Measurements from ENCODE around the gene TEX101. TPM values are rescaled to one million over a fixed set of nuclear protein-coding genes. Genes with fewer than 3 reads are reported as not detected.

TEX101 gene
- total RNA-seq, 1 donor from 2014 or later, result not detected

DNA sequence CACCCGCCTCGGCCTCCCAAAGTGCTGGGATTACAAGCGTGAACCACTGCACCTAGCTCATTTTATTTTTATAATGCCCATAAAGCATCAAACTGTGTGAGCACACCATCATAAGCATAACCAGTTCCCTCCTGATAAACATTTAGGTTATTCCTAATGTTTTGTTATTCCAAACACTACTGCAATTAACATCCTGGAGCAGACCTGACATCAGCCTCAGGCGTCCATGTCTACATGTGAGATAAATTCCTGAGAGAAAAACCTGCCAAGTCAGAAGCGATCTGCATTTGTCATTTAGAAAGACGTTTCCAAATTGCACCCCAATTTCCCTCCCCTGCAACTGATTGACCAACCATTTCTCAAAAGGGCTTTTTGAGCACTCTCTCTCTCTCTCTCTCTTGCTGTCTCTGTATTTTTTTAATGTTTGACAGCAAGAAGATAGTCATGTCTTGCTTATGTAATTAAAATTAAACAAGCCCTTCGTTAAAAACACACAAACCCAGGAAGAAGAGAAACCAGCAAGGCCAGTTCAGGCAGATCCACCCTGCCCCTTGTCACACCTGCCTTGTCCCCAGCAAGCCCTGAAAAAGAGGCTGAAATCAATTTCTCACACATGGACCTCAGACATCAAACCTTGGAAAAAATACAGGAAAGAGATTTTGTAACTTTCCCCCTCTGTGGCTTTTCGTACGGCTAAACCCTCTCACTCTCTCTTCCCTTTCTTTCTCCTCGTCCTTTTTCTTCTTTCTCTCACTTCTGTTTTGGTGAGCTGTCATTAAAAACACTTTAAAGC lies 40.8 kb downstream of the TEX101 start:
- no peak for FAIRE-seq
- peak; percentile 30 for DNase-seq (ENCODE audit: low read depth)
- TF ChIP-seq, protein P1, sequence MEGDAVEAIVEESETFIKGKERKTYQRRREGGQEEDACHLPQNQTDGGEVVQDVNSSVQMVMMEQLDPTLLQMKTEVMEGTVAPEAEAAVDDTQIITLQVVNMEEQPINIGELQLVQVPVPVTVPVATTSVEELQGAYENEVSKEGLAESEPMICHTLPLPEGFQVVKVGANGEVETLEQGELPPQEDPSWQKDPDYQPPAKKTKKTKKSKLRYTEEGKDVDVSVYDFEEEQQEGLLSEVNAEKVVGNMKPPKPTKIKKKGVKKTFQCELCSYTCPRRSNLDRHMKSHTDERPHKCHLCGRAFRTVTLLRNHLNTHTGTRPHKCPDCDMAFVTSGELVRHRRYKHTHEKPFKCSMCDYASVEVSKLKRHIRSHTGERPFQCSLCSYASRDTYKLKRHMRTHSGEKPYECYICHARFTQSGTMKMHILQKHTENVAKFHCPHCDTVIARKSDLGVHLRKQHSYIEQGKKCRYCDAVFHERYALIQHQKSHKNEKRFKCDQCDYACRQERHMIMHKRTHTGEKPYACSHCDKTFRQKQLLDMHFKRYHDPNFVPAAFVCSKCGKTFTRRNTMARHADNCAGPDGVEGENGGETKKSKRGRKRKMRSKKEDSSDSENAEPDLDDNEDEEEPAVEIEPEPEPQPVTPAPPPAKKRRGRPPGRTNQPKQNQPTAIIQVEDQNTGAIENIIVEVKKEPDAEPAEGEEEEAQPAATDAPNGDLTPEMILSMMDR (IDR thresholded peaks at IDR 0.05; ENCODE audit: insufficient read depth, low read length, severe bottlenecking), result no peak
- Histone ChIP-seq H3K27me3 (ENCODE audit: control insufficient read depth, insufficient read depth, low read length) (no peaks in the 10 kb centered on the region), H3K36me3 (ENCODE audit: control insufficient read depth, insufficient read depth, low read length) (no peaks in the 10 kb centered on the region), H3K4me3 (ENCODE audit: low read depth, low read length) (no peak overlapping the region)

- DNase-seq (ENCODE audit: low read depth) (no peak), FAIRE-seq (no peak)
- no peaks in the 10 kb centered on the region for H3K27me3 ChIP-seq (ENCODE audit: control insufficient read depth, insufficient read depth, low read length)
- TF ChIP-seq, protein P1 (IDR thresholded peaks at IDR 0.05; ENCODE audit: insufficient read depth, low read length, severe bottlenecking), result no peak
- H3K4me3 ChIP-seq (ENCODE audit: low read depth, low read length), result no peak overlapping the region
- H3K36me3 ChIP-seq (ENCODE audit: control insufficient read depth, insufficient read depth, low read length), result peaks cover 4% of the 10 kb centered on the region
Measured at GRCh38 chr19:43457809-43458208, 43.1 kb downstream of the TEX101 start.

DNA sequence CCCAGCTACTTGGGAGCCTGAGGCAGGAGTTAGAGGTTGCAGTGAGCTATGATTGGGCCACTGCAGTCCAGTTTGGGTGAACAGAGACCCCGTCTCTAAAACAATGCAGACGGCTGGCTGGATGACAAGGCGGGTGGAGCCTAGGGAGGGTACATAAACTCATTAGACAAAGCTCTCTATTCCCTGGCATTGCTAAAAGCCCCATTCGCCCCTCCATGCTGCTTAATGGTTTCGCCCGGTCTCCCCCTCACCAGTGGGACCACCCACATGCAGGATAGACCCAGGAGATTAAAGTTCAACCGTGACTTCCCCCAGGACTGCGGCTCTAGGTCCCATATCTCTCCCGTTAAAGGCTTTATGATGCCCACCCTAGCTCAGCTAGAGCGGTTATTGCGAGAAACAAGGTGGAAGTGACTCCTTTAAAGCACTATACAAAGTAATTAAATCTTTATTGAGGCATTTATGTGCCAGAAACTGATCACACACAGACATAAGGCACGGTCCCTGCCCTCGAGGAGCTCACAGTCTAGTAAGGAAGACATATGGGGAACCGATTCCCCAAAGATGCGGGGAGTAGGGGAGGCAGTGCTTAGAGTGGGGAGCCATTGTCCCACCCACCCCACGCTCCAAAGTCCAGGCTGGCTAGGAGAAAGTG lies 45.8 kb downstream of the TEX101 start:
- H3K27me3 ChIP-seq (ENCODE audit: control insufficient read depth, insufficient read depth, low read length), result no peaks in the 10 kb centered on the region
- TF ChIP-seq, protein P1 (IDR thresholded peaks at IDR 0.05; ENCODE audit: insufficient read depth, low read length, severe bottlenecking), result no peak
- no peak overlapping the region for H3K4me3 ChIP-seq (ENCODE audit: low read depth, low read length)
- DNase-seq (ENCODE audit: low read depth) (no peak), FAIRE-seq (no peak)
- H3K36me3 ChIP-seq (ENCODE audit: control insufficient read depth, insufficient read depth, low read length), result peaks cover 4% of the 10 kb centered on the region

- TF ChIP-seq, protein P1 (IDR thresholded peaks at IDR 0.05; ENCODE audit: insufficient read depth, low read length, severe bottlenecking), result no peak
- H3K4me3 ChIP-seq (ENCODE audit: low read depth, low read length), result no peak overlapping the region
- no peak for FAIRE-seq
- no peaks in the 10 kb centered on the region for H3K27me3 ChIP-seq (ENCODE audit: control insufficient read depth, insufficient read depth, low read length)
- H3K36me3 ChIP-seq (ENCODE audit: control insufficient read depth, insufficient read depth, low read length), result peaks cover 4% of the 10 kb centered on the region
- DNase-seq (ENCODE audit: low read depth), result no peak
Measured at GRCh38 chr19:43461303-43461702, 46.6 kb downstream of the TEX101 start.

- DNase-seq (ENCODE audit: low read depth) (no peak), FAIRE-seq (no peak)
- Histone ChIP-seq H3K36me3 (ENCODE audit: control insufficient read depth, insufficient read depth, low read length) (peaks cover 4% of the 10 kb centered on the region), H3K4me3 (ENCODE audit: low read depth, low read length) (no peak overlapping the region), H3K27me3 (ENCODE audit: control insufficient read depth, insufficient read depth, low read length) (no peaks in the 10 kb centered on the region)
- TF ChIP-seq, protein P1 (IDR thresholded peaks at IDR 0.05; ENCODE audit: insufficient read depth, low read length, severe bottlenecking), result no peak
Measured at GRCh38 chr19:43462383-43462782, 47.7 kb downstream of the TEX101 start.

Measured in bronchial epithelial cell (primary cell).